Lower lobe of right lung (tissue), 2 donors: Measurements from ENCODE around the gene FXYD2. TPM values are rescaled to one million over a fixed set of nuclear protein-coding genes. Genes with fewer than 3 reads are reported as not detected.
A peak's percentile ranks its signal among the peaks of the same experiment; 100 is the strongest.

ENCODE experiments used
- ATAC-seq, 2 donors: fragments of 200-7000 bp; cut with Tn5 transposase; one replicate each; pipeline ENCODE4 v1.9.1; 2020 to 2022; ENCODE audit warnings: mild to moderate bottlenecking in 2 of 2, moderate library complexity in 2 of 2
- DNase-seq: peaks from one replicate; pipeline ENCODE4 v3.0.0-alpha.2; 2020
- H3K27ac ChIP-seq: fragments of 200-600 bp; one replicate; pipeline ENCODE4 v1.8.0; 2022
- H3K27me3 ChIP-seq: fragments of 200-600 bp; one replicate; pipeline ENCODE4 v1.8.0; 2022; ENCODE audit warnings: low read depth
- H3K36me3 ChIP-seq: fragments of 200-600 bp; one replicate; pipeline ENCODE4 v1.8.0; 2022; ENCODE audit warnings: mild to moderate bottlenecking
- H3K4me1 ChIP-seq: fragments of 200-600 bp; one replicate; pipeline ENCODE4 v1.8.0; 2022
- H3K4me3 ChIP-seq: fragments of 200-600 bp; one replicate; pipeline ENCODE4 v1.8.0; 2022; ENCODE audit warnings: mild to moderate bottlenecking
- H3K9me3 ChIP-seq: fragments of 200-600 bp; one replicate; pipeline ENCODE4 v1.8.0; 2022
- CTCF ChIP-seq: fragments of 200-600 bp; IDR thresholded peaks from one replicate; pipeline ENCODE4 v1.8.0; 2022; ENCODE audit warnings: antibody characterized with exemption, mild to moderate bottlenecking
- intact Hi-C: fragments of 100-400 bp; cut with DNase I; formaldehyde crosslinking; loops from one replicate; pipeline ENCODE4 v1.11.0; 2022
- total RNA-seq: library from RNA; stranded (reverse); fragmentation: NEBNext Ultra II Directional; extraction: Animal tissue kit (Norgen Biotek cat#: 25700); gene quantifications from one replicate; pipeline ENCODE4 v1.2.1, GENCODE V29; 2021
- donor health status: DM: no; HTN: yes; CAD: no; lungs with severe emphysema.

FXYD2 gene
- total RNA-seq, 1 donor from 2014 or later: 2.8 TPM

GRCh38 chr11:117839936-117840813, 15.6 kb upstream of the FXYD2 start:
- peaks cover 16% of the 10 kb centered on the region for H3K4me1 ChIP-seq
- H3K36me3 ChIP-seq: peaks cover 7% of the 10 kb centered on the region
- intact Hi-C loops: loop anchor here (10.0 kb wide), 1 partner anchor 105 kb away; no protein-coding TSS in a partner anchor
- no peak overlapping the region for H3K27ac ChIP-seq
- ATAC-seq: no peak
- no peaks in the 10 kb centered on the region for H3K9me3 ChIP-seq
- H3K27me3 ChIP-seq: no peaks in the 10 kb centered on the region
- DNase-seq: peak; percentile 23
- no peak overlapping the region for H3K4me3 ChIP-seq
- no peak for TF ChIP-seq CTCF

- H3K4me3 ChIP-seq: no peak overlapping the region
- intact Hi-C loops: no loop called here
- H3K9me3 ChIP-seq: no peaks in the 10 kb centered on the region
- H3K27ac ChIP-seq: no peak overlapping the region
- DNase-seq (no peak), ATAC-seq (no peak)
- peaks cover 7% of the 10 kb centered on the region for H3K36me3 ChIP-seq
- no peaks in the 10 kb centered on the region for H3K27me3 ChIP-seq
- TF ChIP-seq CTCF: no peak
- H3K4me1 ChIP-seq: peaks cover 16% of the 10 kb centered on the region
Measured at GRCh38 chr11:117839380-117839881, 14.9 kb upstream of the FXYD2 start.

- H3K36me3 ChIP-seq: peaks cover 7% of the 10 kb centered on the region
- intact Hi-C loops: no loop called here
- H3K9me3 ChIP-seq: no peaks in the 10 kb centered on the region
- peaks cover 10% of the 10 kb centered on the region for H3K4me1 ChIP-seq
- H3K27ac ChIP-seq: no peak overlapping the region
- H3K27me3 ChIP-seq: no peaks in the 10 kb centered on the region
- TF ChIP-seq CTCF: no peak
- no peak for ATAC-seq
- no peak overlapping the region for H3K4me3 ChIP-seq
- no peak for DNase-seq
Measured at GRCh38 chr11:117838901-117839300, 14.4 kb upstream of the FXYD2 start.

- DNase-seq (no peak), ATAC-seq (no peak)
- intact Hi-C loops: no loop called here
- Histone ChIP-seq H3K36me3 (peaks cover 7% of the 10 kb centered on the region), H3K9me3 (no peaks in the 10 kb centered on the region), H3K4me1 (peaks cover 6% of the 10 kb centered on the region), H3K27me3 (no peaks in the 10 kb centered on the region), H3K27ac (no peak overlapping the region), H3K4me3 (no peak overlapping the region)
- TF ChIP-seq CTCF: no peak
Measured at GRCh38 chr11:117837791-117838190, 13.2 kb upstream of the FXYD2 start.

- ATAC-seq: no peak
- Histone ChIP-seq H3K27ac (no peak overlapping the region), H3K27me3 (no peaks in the 10 kb centered on the region), H3K9me3 (no peaks in the 10 kb centered on the region), H3K4me3 (peak overlapping the region; percentile 14), H3K36me3 (peaks cover 7% of the 10 kb centered on the region), H3K4me1 (peaks cover under 1% of the 10 kb centered on the region)
- intact Hi-C loops: no loop called here
- DNase-seq: no peak
- no peak for TF ChIP-seq CTCF
Measured at GRCh38 chr11:117837070-117837776, 12.7 kb upstream of the FXYD2 start.
